ENCODE data around the gene FGR.

- no peak for TF ChIP-seq CTCF (conservative IDR thresholded peaks at IDR 0.05)
- TF ChIP-seq EZH2 (IDR thresholded peaks at IDR 0.05; ENCODE audit: low read depth) = no peak
Measured at GRCh38 chr1:27600498-27601175, 34.3 kb downstream of the FGR start.

Measured in PC-9 (cell line).